Measurements from ENCODE around the gene LOXL4.

LOXL4 gene

GRCh38 chr10:98264378-98265065, 3.5 kb downstream of the LOXL4 start:
- no peak for DNase-seq (ENCODE audit: low spot score)

GRCh38 chr10:98263088-98263487, 4.9 kb downstream of the LOXL4 start:
- DNase-seq (ENCODE audit: low spot score), result no peak

- DNase-seq (ENCODE audit: low spot score), result peak; percentile 27
Observed at GRCh38 chr10:98262571-98262970, 5.4 kb downstream of the LOXL4 start.

GRCh38 chr10:98261436-98262277, 6.3 kb downstream of the LOXL4 start:
- DNase-seq (ENCODE audit: low spot score), result no peak

GRCh38 chr10:98260752-98261151, 7.2 kb downstream of the LOXL4 start:
- DNase-seq (ENCODE audit: low spot score), result no peak

- DNase-seq (ENCODE audit: low spot score), result no peak
Observed at GRCh38 chr10:98260350-98260749, 7.6 kb downstream of the LOXL4 start.

- peak; percentile 81 for DNase-seq (ENCODE audit: low spot score)
Observed at GRCh38 chr10:98259606-98260315, 8.2 kb downstream of the LOXL4 start.

- peak; percentile 78 for DNase-seq (ENCODE audit: low spot score)
Observed at GRCh38 chr10:98258683-98259454, 9.1 kb downstream of the LOXL4 start.

GRCh38 chr10:98257961-98258360, 10.0 kb downstream of the LOXL4 start:
- DNase-seq (ENCODE audit: low spot score), result no peak

GRCh38 chr10:98257198-98257597, 10.8 kb downstream of the LOXL4 start:
- DNase-seq (ENCODE audit: low spot score), result no peak

GRCh38 chr10:98256692-98257091, 11.3 kb downstream of the LOXL4 start:
- DNase-seq (ENCODE audit: low spot score), result no peak

- DNase-seq (ENCODE audit: low spot score), result no peak
Observed at GRCh38 chr10:98255146-98255877, 12.7 kb downstream of the LOXL4 start.

- no peak for DNase-seq (ENCODE audit: low spot score)
Observed at GRCh38 chr10:98254234-98254974, 13.6 kb downstream of the LOXL4 start.

- no peak for DNase-seq (ENCODE audit: low spot score)
Observed at GRCh38 chr10:98253499-98253898, 14.5 kb downstream of the LOXL4 start.

- no peak for DNase-seq (ENCODE audit: low spot score)
Observed at GRCh38 chr10:98252464-98252863, 15.5 kb downstream of the LOXL4 start.

- no peak for DNase-seq (ENCODE audit: low spot score)
Observed at GRCh38 chr10:98251399-98251798, 16.6 kb downstream of the LOXL4 start.

- no peak for DNase-seq (ENCODE audit: low spot score)
Observed at GRCh38 chr10:98249134-98249533, 18.9 kb downstream of the LOXL4 start.

GRCh38 chr10:98248018-98248417, 20.0 kb downstream of the LOXL4 start:
- no peak for DNase-seq (ENCODE audit: low spot score)

- peak; percentile 83 for DNase-seq (ENCODE audit: low spot score)
Observed at GRCh38 chr10:98246911-98247805, 20.8 kb downstream of the LOXL4 start.

GRCh38 chr10:98244586-98244985, 23.4 kb downstream of the LOXL4 start:
- DNase-seq (ENCODE audit: low spot score), result no peak
